GM12875 (cell line): ENCODE results near the gene MCL1.

Source experiments
- H3K4me3 ChIP-seq: one replicate; pipeline ENCODE4 v1.5.1; 2011; ENCODE audit warnings: low read depth, low read length, control low read depth
- TF ChIP-seq, protein P1 (sequence below): IDR thresholded peaks from 2 replicates; pipeline ENCODE4 v1.5.1; 2011; ENCODE audit warnings: low read depth, mild to moderate bottlenecking, control low read depth, inconsistent platforms, low read length, moderate library complexity, borderline replicate concordance; ENCODE audit not compliant: insufficient read depth

The MCL1 gene

DNA sequence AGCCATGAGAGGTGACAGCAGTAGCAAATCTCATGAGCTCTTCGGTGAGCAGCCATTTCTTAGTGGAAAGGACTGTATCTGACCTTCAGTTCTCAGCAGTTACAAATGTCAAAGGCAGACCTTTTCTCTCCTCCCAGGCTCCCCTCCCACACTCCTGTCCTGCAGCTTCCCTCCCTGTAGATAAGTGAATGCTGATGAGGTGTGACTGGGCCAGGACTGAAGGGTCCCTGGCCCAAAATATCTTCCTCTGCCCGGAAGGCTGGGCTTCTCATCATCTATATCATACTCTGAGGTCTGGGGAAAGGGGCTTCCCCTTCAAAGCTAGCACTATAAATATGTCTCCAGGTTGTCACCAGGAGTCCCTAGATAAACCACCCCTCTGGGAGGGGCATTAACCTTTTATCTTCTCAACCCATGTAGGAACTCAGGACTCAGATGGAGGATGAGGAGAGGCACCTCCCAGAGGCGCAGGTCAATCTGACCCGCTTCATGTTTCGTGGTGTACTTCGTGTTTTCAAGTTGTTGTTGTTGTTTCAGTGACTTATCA, 33.9 kb downstream of the MCL1 start:
- TF ChIP-seq, protein P1, sequence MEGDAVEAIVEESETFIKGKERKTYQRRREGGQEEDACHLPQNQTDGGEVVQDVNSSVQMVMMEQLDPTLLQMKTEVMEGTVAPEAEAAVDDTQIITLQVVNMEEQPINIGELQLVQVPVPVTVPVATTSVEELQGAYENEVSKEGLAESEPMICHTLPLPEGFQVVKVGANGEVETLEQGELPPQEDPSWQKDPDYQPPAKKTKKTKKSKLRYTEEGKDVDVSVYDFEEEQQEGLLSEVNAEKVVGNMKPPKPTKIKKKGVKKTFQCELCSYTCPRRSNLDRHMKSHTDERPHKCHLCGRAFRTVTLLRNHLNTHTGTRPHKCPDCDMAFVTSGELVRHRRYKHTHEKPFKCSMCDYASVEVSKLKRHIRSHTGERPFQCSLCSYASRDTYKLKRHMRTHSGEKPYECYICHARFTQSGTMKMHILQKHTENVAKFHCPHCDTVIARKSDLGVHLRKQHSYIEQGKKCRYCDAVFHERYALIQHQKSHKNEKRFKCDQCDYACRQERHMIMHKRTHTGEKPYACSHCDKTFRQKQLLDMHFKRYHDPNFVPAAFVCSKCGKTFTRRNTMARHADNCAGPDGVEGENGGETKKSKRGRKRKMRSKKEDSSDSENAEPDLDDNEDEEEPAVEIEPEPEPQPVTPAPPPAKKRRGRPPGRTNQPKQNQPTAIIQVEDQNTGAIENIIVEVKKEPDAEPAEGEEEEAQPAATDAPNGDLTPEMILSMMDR = no peak
- H3K4me3 ChIP-seq = no peak overlapping the region

DNA sequence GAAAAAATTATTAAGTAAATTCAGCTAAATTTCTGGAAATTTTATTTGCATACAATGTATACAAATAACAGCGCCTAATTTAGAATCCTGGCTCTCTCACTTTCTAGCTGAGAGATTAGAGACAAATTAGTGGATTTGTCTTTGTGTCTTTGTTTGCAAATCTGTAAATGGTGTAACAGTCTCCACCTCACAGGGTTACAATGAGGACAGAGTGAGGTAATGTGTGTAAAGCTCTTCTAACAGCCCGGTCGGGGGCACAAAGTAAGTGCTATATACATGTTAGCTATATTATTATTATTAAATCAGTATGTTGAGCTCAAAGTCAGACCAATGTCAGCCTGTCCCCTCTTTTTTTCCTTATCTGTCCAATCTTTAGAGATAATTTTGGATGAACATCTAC, 35.2 kb downstream of the MCL1 start:
- H3K4me3 ChIP-seq = no peak overlapping the region
- TF ChIP-seq, protein P1 = no peak

DNA sequence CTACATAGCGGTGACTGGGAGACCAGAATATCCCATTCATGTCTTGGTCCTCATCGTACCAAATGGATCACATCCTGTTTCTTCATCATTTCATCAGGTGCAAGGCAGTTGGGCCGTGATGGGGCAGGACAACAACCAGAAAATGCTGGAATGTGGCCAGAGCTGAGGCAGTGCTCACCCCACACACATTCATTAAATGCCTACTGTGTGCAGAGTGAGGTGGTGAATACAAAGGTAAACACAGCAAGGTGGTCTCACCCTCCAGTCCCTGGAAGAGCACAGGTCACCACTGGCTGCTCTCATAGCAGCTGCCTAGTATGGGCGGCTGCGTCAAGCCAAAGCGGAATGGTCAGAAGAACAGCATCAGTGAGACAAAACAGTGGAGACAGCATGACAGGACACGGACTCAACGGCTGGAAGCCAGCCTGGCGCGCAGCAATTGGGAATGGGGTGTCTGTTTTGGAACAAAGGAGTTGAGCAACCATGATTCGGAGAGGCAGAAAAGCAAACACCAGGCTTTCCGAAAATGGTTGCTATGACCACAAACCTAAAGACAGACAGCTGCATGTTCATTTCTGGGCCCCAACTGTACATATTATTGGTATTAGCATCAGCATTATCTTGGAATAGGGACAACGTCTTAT, 35.8 kb downstream of the MCL1 start:
- no peak overlapping the region for H3K4me3 ChIP-seq
- TF ChIP-seq, protein P1 = no peak

DNA sequence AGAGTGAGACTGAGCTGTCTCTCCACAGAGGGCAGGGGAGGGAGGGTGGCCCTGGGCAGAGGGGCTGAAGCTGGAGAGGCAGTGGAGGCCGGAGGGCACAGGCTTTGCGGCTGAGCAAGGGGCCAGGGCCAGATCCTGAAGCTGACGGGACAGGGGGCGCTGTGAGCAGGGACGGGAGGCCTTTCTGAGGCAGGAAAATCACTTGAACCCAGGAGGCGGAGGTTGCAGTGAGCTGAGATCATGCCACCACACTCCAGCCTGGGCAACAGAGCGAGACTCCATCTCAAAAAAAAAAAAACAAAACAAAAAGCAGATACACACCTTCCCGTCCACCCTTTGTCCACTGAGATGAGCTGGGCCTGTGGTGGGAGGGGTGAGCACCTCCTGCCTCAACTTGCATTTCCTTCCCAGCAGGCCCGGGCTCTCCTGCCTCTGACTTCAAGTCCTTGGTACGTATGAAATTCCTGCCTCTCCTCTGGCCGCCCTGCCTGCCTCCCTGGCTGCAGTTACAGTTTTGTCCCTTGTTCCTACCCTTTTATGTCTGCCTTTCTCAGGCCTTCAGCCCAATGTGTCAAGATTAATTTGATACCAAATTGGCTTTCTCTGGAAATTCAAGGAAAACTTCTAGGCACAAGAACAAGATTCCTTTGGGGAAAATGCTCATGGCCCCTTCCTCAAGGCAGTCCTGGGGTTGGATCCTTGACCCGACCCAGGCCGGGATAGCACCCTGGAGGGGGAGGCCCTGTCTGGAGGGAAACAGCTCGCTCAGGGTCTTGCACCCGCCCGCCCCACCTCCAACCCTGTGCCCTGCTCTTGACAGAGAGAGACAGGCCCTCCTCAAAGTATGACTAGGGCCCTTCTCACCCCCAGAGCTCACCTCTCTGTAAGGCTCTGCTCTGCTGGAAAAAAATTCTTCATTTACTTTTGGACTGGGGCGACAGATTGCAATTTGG, 41.4 kb downstream of the MCL1 start:
- TF ChIP-seq, protein P1 = no peak
- no peak overlapping the region for H3K4me3 ChIP-seq

DNA sequence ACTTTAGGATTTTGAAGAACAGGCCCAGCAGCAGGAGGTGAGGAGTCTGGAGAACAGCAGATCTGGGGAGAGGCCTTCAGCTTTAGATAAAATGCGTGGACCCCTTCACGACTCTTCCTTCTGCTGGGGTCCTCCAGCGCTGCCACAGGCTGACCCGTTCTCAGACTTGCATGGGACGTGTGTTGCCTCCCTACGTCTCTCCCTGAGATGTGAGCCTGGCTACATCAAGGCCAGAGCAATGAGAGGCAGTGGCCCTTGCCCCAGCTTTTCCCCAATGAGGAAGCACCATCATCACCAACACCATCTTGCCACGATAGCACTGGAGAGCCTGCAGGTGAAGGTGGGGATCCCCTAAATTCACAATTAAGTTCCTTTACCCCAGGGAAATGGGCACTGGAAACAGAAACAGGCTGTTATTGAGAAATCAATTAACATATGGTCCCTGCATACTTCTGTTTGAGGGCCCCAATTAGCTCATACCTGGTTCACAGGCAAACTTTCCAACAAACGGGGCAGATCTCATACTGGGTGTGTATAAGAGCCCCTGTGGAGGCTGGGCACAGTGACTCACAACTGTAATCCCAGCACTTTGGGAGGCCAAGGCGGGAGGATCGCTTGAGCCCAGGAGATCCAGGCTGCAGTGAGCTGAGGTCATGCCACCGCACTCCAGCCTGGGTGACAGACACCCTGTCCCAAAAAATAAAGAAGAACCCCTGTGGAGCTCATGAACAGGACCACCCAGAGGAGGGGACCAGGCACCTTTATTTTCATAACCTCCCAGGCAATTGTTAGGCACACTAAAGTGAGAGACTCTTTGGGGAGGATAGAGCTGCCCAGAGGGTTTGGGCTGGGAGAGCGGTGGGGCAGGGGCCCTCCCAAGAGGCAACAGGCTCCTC, 42.3 kb downstream of the MCL1 start:
- TF ChIP-seq, protein P1 = no peak

DNA sequence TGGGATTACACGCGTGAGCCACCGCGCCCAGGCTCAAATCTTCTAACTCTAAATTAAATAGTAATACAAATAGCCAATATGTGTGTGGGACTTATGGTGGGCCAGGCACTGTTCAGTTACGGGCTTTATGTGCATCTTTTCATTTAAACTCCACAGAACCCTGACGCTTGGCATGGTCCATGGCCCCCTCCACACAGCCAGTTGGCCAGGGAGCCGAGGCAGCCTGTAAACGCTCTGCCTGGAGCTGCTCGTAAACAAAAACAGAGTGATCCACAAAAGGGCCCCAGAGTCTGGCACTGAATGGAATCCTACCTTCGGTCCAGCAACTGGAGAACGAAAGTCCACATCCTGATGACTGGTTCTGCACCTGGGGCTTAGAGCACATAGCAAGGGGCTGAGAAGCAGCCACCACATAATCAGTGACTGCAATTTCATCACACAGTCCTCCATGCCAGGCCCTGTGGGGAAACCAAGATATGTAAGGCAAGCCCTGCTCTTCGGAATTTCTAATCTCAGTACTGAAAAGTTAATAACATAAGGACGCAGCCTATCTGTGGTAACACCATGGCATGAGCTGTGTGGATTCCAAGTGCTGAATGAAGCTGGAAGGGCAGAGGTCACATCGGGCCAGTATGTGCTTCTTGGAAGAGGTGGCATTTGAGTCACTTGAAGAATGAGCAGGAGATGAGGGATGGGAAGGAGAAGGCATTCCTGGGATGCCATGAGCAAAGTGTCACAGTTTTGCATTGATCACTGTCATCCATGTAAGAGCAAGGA, 43.7 kb downstream of the MCL1 start:
- TF ChIP-seq, protein P1 = no peak
- H3K4me3 ChIP-seq = no peak overlapping the region

More for the DNA sequence above, 42.3 kb downstream of the MCL1 start:
- H3K4me3 ChIP-seq = no peak overlapping the region
